ENCODE results near the gene NCOA1.

DNA sequence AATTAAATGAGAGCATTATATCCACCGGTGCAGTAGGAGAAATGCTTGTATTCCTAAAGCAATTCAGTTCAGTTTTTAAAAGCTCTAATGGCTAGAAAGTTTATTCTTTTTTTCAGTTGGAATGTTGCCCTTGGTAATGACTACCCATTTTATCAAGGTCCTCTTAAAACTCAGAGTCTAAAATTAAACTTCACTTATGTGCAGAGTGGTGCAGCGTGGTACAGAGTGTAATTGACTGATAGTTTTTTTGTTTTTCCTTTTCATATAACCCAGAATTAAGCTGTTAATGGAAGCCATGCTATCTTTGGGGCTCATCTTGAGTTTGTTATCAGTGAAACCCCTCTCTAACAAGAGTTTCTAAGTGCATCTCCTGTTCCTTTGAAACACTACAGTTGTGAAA, 21.4 kb downstream of the NCOA1 start:
- TF ChIP-seq, protein P1, sequence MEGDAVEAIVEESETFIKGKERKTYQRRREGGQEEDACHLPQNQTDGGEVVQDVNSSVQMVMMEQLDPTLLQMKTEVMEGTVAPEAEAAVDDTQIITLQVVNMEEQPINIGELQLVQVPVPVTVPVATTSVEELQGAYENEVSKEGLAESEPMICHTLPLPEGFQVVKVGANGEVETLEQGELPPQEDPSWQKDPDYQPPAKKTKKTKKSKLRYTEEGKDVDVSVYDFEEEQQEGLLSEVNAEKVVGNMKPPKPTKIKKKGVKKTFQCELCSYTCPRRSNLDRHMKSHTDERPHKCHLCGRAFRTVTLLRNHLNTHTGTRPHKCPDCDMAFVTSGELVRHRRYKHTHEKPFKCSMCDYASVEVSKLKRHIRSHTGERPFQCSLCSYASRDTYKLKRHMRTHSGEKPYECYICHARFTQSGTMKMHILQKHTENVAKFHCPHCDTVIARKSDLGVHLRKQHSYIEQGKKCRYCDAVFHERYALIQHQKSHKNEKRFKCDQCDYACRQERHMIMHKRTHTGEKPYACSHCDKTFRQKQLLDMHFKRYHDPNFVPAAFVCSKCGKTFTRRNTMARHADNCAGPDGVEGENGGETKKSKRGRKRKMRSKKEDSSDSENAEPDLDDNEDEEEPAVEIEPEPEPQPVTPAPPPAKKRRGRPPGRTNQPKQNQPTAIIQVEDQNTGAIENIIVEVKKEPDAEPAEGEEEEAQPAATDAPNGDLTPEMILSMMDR (IDR thresholded peaks at IDR 0.05): no peak
- no peak for TF ChIP-seq POLR2AphosphoS5 (IDR thresholded peaks at IDR 0.05; ENCODE audit: insufficient read depth in 1 of 2, low read depth in 1 of 2)

Measured in vagina (tissue), 2 donors.